HL-60 (cell line): ENCODE results near the gene NAV2.

Experiments used
- DNase-seq, 2 experiments: peaks; one replicate each; pipeline ENCODE4 v3.0.0-alpha.2; 2010 to 2020; ENCODE audit warnings: low read depth in 1 of 2, low spot score in 1 of 2
- H3K27ac ChIP-seq: fragments of 250-450 bp; sonication (Bioruptor Pico); replicated peaks from 2 replicates; pipeline ENCODE4 v1.5.1; 2020; ENCODE audit warnings: mild to moderate bottlenecking, moderate library complexity
- H3K27me3 ChIP-seq: fragments of 250-450 bp; sonication (Bioruptor Pico); 2 replicates; pipeline ENCODE4 v1.5.1; 2021; ENCODE audit warnings: mild to moderate bottlenecking, moderate library complexity; ENCODE audit not compliant: insufficient read depth, poor library complexity, severe bottlenecking
- H3K4me3 ChIP-seq: replicated peaks from 2 replicates; pipeline ENCODE4 v1.5.1; 2011; ENCODE audit warnings: mild to moderate bottlenecking, control low read depth, low read length; ENCODE audit not compliant: insufficient read depth
- GABPA ChIP-seq: IDR thresholded peaks from 2 replicates; pipeline ENCODE4 v1.6.1; 2012; ENCODE audit warnings: low read depth
- POLR2AphosphoS5 ChIP-seq: IDR thresholded peaks from 2 replicates; pipeline ENCODE4 v1.6.1; 2012; ENCODE audit warnings: low read depth
- SPI1 ChIP-seq: IDR thresholded peaks from 2 replicates; pipeline ENCODE4 v1.6.1; 2012; ENCODE audit warnings: low read depth, mild to moderate bottlenecking, borderline replicate concordance
- TF ChIP-seq, protein P1 (sequence below): IDR thresholded peaks from 2 replicates; pipeline ENCODE4 v1.6.1; 2012; ENCODE audit warnings: low read depth; ENCODE audit not compliant: insufficient replicate concordance
- TF ChIP-seq, protein P2 (sequence below): IDR thresholded peaks from one replicate; pipeline ENCODE4 v1.5.1; 2011; ENCODE audit warnings: low read length, control low read depth, inconsistent platforms; ENCODE audit not compliant: insufficient read depth

NAV2 gene

DNA sequence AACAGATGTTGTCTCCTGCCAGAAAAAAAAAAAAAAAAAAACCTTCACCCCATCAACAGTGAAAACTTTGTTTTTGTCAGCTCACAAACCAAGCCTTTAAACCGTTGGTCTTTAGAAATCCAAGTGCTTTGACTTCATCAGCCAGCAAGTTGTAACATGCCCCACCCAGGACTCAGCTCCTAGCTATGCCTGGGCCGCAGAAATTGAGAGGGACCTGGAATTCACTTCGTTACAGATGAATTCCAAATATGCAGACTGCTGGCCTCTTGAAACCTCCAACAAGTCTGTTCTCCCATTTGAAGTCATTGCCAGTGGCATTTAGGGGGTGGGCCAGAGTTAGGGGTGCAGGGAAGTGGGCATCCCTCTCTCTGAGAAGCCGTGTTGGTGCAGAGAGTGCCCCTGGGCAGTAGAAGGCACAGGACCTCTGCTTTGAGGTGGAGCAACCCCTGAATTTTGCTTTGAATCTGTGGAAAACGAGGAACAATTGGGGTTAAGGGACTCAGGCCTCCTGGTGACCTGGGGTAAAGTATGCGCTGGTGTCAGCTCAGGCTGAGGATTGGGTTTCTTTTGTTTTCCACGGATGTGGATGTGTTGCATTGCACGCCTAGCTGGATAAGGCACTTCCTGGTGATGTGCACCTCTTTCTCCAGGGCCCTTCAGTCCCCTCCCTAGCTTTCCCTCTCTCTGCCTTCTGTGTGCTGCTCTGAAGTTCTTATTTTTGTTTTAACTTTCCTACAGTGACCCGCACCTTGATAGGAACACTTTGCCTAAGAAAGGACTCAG, 338.1 kb downstream of the NAV2 start:
- no peak overlapping the region for H3K27ac ChIP-seq
- TF ChIP-seq POLR2AphosphoS5 (no peak), GABPA (no peak), SPI1 (no peak)
- TF ChIP-seq, protein P1, sequence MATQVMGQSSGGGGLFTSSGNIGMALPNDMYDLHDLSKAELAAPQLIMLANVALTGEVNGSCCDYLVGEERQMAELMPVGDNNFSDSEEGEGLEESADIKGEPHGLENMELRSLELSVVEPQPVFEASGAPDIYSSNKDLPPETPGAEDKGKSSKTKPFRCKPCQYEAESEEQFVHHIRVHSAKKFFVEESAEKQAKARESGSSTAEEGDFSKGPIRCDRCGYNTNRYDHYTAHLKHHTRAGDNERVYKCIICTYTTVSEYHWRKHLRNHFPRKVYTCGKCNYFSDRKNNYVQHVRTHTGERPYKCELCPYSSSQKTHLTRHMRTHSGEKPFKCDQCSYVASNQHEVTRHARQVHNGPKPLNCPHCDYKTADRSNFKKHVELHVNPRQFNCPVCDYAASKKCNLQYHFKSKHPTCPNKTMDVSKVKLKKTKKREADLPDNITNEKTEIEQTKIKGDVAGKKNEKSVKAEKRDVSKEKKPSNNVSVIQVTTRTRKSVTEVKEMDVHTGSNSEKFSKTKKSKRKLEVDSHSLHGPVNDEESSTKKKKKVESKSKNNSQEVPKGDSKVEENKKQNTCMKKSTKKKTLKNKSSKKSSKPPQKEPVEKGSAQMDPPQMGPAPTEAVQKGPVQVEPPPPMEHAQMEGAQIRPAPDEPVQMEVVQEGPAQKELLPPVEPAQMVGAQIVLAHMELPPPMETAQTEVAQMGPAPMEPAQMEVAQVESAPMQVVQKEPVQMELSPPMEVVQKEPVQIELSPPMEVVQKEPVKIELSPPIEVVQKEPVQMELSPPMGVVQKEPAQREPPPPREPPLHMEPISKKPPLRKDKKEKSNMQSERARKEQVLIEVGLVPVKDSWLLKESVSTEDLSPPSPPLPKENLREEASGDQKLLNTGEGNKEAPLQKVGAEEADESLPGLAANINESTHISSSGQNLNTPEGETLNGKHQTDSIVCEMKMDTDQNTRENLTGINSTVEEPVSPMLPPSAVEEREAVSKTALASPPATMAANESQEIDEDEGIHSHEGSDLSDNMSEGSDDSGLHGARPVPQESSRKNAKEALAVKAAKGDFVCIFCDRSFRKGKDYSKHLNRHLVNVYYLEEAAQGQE, result no peak
- TF ChIP-seq, protein P2, sequence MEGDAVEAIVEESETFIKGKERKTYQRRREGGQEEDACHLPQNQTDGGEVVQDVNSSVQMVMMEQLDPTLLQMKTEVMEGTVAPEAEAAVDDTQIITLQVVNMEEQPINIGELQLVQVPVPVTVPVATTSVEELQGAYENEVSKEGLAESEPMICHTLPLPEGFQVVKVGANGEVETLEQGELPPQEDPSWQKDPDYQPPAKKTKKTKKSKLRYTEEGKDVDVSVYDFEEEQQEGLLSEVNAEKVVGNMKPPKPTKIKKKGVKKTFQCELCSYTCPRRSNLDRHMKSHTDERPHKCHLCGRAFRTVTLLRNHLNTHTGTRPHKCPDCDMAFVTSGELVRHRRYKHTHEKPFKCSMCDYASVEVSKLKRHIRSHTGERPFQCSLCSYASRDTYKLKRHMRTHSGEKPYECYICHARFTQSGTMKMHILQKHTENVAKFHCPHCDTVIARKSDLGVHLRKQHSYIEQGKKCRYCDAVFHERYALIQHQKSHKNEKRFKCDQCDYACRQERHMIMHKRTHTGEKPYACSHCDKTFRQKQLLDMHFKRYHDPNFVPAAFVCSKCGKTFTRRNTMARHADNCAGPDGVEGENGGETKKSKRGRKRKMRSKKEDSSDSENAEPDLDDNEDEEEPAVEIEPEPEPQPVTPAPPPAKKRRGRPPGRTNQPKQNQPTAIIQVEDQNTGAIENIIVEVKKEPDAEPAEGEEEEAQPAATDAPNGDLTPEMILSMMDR, result no peak
- H3K4me3 ChIP-seq, result no peak overlapping the region
- H3K27me3 ChIP-seq, result no peaks in the 10 kb centered on the region
- no peak for DNase-seq

DNA sequence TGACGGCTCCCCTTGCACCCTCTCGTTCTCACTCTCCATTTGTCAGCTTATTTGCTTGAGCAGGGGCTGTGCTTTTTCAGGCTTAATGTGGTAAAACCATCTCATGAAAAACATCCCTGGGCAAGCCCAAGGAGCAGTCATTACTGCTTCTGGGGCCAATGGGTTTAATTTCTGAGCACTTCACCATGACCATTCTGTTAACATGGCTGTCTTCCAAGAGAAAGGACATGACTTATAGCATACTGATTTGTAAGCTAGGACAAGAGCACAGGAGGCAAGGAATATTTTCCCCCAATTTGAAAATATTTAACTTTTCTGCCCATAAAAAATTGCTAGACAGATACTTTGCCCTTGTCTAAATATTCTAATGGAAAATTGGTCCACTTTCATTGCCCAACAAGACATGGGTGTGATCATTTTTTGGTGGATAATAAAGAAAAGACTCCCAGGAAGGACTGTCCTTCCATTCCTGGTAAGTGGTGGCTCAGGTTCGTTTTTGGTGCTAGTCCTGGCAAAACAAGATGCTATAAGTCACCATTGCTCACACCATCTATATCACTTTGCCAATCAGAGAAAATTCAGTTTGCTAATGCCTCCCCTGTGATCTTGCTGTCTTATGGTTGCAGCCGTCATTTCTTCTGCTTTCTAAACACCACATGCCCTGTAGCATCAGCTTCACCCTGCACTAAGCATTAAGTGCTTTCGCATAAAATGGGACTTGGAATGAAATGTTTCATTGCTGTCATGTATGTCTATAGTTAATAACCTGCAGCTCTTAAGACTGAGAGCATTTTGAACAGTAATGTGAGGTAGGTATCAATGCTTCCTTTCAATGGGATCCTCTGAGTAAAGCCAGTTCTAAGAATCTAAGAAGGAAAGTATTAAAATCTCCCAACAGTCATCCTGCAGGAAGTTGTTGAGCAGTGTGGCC, 339.1 kb downstream of the NAV2 start:
- DNase-seq, result no peak
- no peaks in the 10 kb centered on the region for H3K27me3 ChIP-seq
- TF ChIP-seq, protein P1, result no peak
- no peak for TF ChIP-seq GABPA
- TF ChIP-seq SPI1, result no peak
- no peak for TF ChIP-seq POLR2AphosphoS5
- TF ChIP-seq, protein P2, result no peak
- H3K27ac ChIP-seq, result no peak overlapping the region
- no peak overlapping the region for H3K4me3 ChIP-seq

DNA sequence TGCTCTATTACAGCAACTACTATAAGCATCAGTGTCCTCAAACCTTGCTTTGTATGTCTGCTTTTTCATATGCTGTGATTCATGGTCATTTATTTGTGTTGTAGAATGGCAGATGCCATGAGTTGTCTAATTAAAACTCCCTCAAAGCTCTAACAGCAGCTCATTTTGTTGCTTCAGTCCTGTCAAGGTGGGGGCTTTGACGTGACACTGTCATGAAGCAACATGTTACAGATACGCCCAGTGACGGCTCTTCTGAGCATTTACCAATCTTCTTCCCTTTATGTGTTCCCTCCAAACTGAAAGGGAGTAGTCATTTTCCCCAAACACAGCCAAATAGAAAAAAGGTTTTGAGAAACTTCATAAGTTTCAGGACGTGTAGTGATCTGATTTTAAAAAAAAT, 340.9 kb downstream of the NAV2 start:
- TF ChIP-seq POLR2AphosphoS5, result no peak
- TF ChIP-seq, protein P2, result no peak
- TF ChIP-seq GABPA, result no peak
- TF ChIP-seq, protein P1, result no peak
- Histone ChIP-seq H3K27ac (no peak overlapping the region), H3K27me3 (no peaks in the 10 kb centered on the region), H3K4me3 (no peak overlapping the region)
- no peak for DNase-seq
